Measurements from ENCODE around the gene OCA2.

The OCA2 gene

DNA sequence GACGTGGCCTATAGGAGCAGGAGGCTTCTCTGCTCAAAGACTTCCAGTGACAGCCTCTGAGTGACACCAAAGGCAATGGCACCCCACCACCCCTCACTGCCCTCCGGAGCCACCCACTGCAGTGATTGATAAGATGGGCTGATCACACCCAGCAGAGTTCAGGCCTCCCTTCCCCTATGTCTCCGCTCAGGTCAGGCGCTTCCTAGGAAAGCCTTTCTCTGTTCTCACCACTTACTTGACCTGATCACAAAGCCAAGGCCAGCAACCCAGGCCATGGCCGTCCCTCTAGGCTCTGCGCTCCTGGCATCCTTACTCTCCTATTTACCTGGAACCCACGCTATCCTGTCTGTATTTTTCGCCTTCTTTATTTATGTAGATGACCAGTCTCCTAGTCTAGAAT is 282.3 kb downstream of the OCA2 start:
- DNase-seq (ENCODE audit: low spot score) = no peak
- TF ChIP-seq, protein P1, sequence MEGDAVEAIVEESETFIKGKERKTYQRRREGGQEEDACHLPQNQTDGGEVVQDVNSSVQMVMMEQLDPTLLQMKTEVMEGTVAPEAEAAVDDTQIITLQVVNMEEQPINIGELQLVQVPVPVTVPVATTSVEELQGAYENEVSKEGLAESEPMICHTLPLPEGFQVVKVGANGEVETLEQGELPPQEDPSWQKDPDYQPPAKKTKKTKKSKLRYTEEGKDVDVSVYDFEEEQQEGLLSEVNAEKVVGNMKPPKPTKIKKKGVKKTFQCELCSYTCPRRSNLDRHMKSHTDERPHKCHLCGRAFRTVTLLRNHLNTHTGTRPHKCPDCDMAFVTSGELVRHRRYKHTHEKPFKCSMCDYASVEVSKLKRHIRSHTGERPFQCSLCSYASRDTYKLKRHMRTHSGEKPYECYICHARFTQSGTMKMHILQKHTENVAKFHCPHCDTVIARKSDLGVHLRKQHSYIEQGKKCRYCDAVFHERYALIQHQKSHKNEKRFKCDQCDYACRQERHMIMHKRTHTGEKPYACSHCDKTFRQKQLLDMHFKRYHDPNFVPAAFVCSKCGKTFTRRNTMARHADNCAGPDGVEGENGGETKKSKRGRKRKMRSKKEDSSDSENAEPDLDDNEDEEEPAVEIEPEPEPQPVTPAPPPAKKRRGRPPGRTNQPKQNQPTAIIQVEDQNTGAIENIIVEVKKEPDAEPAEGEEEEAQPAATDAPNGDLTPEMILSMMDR (IDR thresholded peaks at IDR 0.05; ENCODE audit: extremely low read depth, missing control alignments) = no peak

DNA sequence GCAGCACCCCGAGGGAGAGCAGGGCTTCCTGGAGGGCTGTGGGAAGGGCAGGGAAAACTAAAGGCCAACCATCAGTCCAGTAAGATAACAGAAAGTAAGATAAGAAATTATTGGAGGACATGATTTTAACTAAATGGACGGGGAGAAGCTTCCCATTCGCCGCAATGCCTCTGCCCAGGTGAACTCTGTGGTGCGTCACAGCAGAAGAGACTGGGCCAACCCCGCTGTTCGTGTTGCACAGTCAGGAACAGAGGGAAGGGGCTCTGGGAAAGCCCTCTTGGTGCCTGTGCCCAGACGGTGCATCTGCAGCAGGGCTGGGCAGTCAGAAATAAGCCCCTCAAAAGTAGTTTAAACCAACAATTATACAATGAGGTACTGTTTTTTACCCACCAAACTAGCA is 284.1 kb downstream of the OCA2 start:
- TF ChIP-seq, protein P1 (IDR thresholded peaks at IDR 0.05; ENCODE audit: extremely low read depth, missing control alignments) = no peak

DNA sequence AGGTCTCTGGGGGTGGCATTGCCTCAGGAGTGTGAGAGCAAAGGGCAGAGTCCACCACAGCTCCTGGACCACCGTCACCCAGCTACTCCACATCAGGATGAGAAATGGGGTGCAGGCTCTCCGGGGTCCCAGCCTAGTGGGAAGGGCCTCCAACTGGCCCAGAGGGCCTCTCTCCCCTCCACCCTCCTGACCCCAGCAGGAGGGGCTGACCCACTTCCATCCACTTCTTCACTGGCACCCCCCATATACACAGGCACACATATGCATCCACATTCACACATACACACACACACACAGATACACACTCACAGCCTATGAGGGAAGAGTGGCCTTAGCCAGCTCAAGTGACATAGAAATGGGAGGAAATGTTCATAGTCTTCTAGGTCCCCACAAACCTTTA is 286.0 kb downstream of the OCA2 start:
- TF ChIP-seq, protein P1 (IDR thresholded peaks at IDR 0.05; ENCODE audit: extremely low read depth, missing control alignments) = no peak
- no peak for DNase-seq (ENCODE audit: low spot score)

More for the DNA sequence above, 284.1 kb downstream of the OCA2 start:
- DNase-seq (ENCODE audit: low spot score) = no peak

DNA sequence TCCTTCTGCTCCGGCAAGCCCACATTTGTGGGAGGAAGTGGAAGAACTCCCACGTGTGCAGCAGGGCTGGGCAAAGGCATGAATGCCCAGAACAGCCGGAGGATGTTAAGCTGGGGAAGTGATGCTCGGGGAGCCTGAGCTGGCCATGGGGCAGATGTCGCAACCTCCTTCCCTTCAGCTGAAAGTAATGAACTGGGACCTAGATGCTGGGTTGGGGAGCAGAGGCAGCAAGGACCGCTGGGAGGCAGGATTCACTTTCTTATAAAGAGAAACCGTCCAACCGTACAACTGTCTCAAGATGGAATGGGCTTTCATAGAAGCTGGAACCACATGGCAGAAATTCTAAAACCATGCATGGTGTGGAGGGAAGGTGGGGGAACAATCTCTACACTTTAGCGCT is 290.9 kb downstream of the OCA2 start:
- no peak for DNase-seq (ENCODE audit: low spot score)
- TF ChIP-seq, protein P1 (IDR thresholded peaks at IDR 0.05; ENCODE audit: extremely low read depth, missing control alignments) = no peak

DNA sequence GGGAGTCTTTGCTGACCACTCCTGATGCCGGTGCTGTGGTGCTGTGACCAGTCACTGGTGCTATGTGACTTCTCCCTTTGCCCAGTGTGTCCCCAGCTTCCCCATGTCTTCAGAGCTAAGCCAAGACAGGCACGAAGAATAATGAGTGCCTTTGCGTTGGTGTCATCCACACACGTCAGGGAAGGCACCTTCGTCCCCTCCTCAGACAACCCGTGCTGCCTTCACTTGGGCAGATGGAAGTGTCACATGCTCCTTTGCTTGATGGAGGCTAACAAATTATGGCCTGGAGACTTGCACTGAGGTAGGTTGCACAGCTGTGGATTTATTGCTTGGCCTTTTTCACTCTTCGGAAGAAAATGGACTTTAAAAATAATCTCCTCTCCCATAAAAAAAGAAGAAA is 291.8 kb downstream of the OCA2 start:
- no peak for DNase-seq (ENCODE audit: low spot score)
- TF ChIP-seq, protein P1 (IDR thresholded peaks at IDR 0.05; ENCODE audit: extremely low read depth, missing control alignments) = no peak

DNA sequence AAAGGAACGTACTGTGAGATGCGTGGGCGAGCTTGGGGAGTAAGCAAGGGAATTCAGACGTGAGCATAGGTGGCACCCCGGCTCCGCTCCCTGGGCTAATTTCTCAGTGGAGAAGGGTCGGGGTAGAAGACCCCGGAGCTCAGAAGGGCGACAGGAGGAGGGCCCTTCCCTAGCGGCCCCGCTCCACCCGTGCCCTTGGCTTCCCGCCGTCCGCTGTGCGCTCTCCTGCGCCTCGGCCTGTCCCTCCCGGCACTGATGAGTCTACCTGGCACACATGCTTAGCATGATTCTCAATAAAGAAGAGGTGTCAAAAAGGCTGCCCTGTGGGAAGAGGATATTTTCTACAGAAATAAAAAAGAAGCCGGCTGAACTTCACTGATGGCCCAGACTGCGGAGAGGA is 292.7 kb downstream of the OCA2 start:
- TF ChIP-seq, protein P1 (IDR thresholded peaks at IDR 0.05; ENCODE audit: extremely low read depth, missing control alignments) = no peak
- DNase-seq (ENCODE audit: low spot score) = no peak

DNA sequence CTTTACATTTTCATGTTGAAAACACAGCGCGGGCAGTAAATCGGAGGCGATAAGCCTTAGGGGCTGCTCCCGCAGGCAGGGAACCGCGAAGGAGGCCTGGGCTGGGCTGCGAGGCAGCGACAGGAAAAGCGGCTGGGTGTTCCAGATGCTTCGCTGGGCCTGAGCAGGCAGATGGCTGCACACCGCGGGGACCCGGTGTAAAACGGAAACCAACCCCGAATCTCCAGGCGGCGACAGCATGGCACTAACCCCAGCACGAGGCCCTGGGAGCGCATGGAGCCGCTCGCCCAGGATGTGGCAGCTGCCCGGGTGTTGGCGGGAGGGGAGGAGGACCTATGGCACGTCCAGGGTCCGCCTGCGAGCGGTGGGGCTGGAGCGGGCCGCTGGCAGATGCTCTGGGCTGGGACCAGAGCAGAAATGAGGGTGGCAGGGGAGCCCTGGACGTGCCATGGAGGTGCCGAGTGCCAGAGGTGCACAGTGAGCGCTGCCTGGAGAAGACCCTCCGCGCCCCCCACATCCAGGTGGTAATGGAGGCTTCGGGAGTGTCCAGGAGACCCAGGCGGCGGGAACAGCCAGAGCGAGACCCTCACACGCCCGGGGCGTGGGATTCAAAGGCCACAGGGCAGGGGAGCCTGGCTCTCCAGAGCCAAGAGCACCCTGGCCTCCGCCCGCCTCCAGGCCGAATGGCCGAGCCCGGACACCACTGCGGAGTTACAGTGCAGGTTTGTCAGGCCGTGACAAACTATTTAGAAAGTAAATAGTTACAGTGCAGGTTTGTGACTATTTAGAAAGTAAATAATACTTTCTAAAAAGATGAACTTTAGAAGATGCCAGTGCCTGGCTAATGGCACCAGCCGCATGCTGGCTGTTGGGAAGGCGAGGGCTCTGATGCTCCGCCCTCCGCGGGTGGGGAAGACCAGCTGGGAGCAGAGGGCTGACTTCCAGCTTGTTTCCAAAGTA is 293.6 kb downstream of the OCA2 start:
- TF ChIP-seq, protein P1 (IDR thresholded peaks at IDR 0.05; ENCODE audit: extremely low read depth, missing control alignments) = no peak
- DNase-seq (ENCODE audit: low spot score) = no peak

Measured in GM20000 (cell line).